Adrenal gland (tissue), 5 donors: ENCODE results near the gene POLR2E.

Experiments
- POLR2A ChIP-seq, 2 donors: fragments of 450-650 bp; IDR thresholded peaks; one replicate each; pipeline ENCODE4 v1.6.1; 2017; ENCODE audit warnings: antibody characterized with exemption in 2 of 2, mild to moderate bottlenecking in 2 of 2, moderate library complexity in 1 of 2
- TF ChIP-seq, protein P1 (sequence below), 6 experiments: fragments of 450-650 bp in 4 of 6; fragments of 200-600 bp in 2 of 6; sonication (generic) in 1 of 6; IDR thresholded peaks; 1 replicate in 5 of 6; 2 replicates in 1 of 6; pipeline versions ENCODE4 v1.5.1 to v1.8.0; 2016 to 2021; ENCODE audit warnings: antibody characterized with exemption in 6 of 6, mild to moderate bottlenecking in 2 of 6, moderate library complexity in 1 of 6
- donor health status: DM: no; HTN: no; CAD: no.

DNA sequence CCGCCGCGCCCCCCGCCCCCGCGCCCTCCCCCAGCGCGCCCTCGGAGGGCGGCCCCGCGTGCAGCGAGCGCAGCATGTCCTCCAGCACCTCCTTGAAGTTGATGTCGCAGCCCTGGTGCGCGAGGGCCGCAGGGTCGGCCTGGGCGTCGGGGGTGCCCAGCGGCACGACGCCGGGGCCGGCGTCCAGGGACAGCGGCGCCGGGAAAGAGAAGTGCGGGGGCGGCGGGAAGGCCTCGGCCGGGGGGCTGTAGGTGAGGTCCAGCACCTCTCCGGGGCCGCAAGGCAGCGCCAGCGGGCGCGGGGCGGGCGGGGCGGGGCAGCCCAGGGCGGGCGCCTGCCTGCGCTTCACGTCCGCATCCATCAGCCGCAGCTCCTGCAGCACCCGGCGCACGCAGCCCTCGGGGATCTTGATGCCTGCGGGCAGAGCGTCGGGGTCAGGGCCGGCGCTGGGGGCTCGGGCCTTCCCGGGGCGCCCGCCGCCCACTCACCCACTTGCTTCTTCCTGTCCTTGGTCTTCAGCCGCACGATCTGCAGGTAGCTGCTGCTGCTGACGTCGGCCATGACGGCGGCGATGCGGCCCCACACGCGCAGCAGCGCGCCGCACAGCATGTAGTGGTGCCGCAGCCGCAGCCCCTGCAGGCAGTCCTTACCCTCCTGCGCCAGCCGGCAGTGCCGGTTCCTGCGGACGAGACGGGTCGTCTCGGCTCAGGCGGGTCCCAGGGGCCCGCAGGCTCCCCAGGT lies 13.3 kb upstream of the POLR2E start:
- no peak for TF ChIP-seq POLR2A (IDR thresholded peaks at IDR 0.05)
- TF ChIP-seq, protein P1, sequence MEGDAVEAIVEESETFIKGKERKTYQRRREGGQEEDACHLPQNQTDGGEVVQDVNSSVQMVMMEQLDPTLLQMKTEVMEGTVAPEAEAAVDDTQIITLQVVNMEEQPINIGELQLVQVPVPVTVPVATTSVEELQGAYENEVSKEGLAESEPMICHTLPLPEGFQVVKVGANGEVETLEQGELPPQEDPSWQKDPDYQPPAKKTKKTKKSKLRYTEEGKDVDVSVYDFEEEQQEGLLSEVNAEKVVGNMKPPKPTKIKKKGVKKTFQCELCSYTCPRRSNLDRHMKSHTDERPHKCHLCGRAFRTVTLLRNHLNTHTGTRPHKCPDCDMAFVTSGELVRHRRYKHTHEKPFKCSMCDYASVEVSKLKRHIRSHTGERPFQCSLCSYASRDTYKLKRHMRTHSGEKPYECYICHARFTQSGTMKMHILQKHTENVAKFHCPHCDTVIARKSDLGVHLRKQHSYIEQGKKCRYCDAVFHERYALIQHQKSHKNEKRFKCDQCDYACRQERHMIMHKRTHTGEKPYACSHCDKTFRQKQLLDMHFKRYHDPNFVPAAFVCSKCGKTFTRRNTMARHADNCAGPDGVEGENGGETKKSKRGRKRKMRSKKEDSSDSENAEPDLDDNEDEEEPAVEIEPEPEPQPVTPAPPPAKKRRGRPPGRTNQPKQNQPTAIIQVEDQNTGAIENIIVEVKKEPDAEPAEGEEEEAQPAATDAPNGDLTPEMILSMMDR (IDR thresholded peaks at IDR 0.05): no peak
